SK-N-SH treated with all-trans-retinoic acid at 6 μM for 48 hours (cell line): ENCODE results near the gene PFDN2.

Experiments
- ATAC-seq: fragments of 200-7000 bp; cut with Tn5 transposase; 3 replicates; pipeline ENCODE4 v1.9.1; 2020; ENCODE audit warnings: mild to moderate bottlenecking, moderate library complexity
- ARNTL ChIP-seq: fragments of 450-650 bp; formaldehyde crosslinking; IDR thresholded peaks from 2 replicates; pipeline ENCODE4 v1.5.0; 2020; ENCODE audit warnings: low read depth, mild to moderate bottlenecking, moderate library complexity, borderline replicate concordance
- BACH2 ChIP-seq: fragments of 250-450 bp; sonication (Bioruptor Pico); IDR thresholded peaks from 2 replicates; pipeline ENCODE4 v1.9.0; 2021; ENCODE audit warnings: mild to moderate bottlenecking, borderline replicate concordance
- CSDC2 ChIP-seq: fragments of 250-450 bp; sonication (Bioruptor Pico); IDR thresholded peaks from 2 replicates; pipeline ENCODE4 v1.5.0; 2020; ENCODE audit warnings: mild to moderate bottlenecking, moderate library complexity
- ESRRG ChIP-seq: fragments of 250-450 bp; sonication (Bioruptor Pico); IDR thresholded peaks from 2 replicates; pipeline ENCODE4 v1.6.1; 2021; ENCODE audit warnings: mild to moderate bottlenecking
- GLIS3 ChIP-seq: fragments of 250-450 bp; sonication (Bioruptor Pico); IDR thresholded peaks from 2 replicates; pipeline ENCODE4 v1.5.0; 2020; ENCODE audit warnings: mild to moderate bottlenecking, moderate library complexity
- ISL1 ChIP-seq: fragments of 250-450 bp; sonication (Bioruptor Pico); IDR thresholded peaks from 2 replicates; pipeline ENCODE4 v2.1.2; 2022; ENCODE audit warnings: mild to moderate bottlenecking, moderate library complexity
- OSR1 ChIP-seq: fragments of 250-450 bp; sonication (Bioruptor Pico); IDR thresholded peaks from 2 replicates; pipeline ENCODE4 v1.8.0; 2022; ENCODE audit warnings: moderate library complexity, mild to moderate bottlenecking, inconsistent platforms
- PPARA ChIP-seq: fragments of 250-450 bp; sonication (Bioruptor Pico); IDR thresholded peaks from 2 replicates; pipeline ENCODE4 v1.5.0; 2020; ENCODE audit warnings: mild to moderate bottlenecking, borderline replicate concordance
- RARB ChIP-seq: fragments of 250-450 bp; sonication (Bioruptor Pico); IDR thresholded peaks from 2 replicates; pipeline ENCODE4 v1.8.0; 2021; ENCODE audit warnings: mild to moderate bottlenecking, moderate library complexity
- SNAI2 ChIP-seq: fragments of 250-450 bp; sonication (Bioruptor Pico); IDR thresholded peaks from 2 replicates; pipeline ENCODE4 v1.5.0; 2020; ENCODE audit warnings: mild to moderate bottlenecking, moderate library complexity
- TCF4 ChIP-seq: fragments of 250-450 bp; sonication (Bioruptor Pico); IDR thresholded peaks from 2 replicates; pipeline ENCODE4 v1.8.0; 2021; ENCODE audit warnings: mild to moderate bottlenecking, moderate library complexity, borderline replicate concordance
- TOX ChIP-seq: fragments of 250-450 bp; sonication (Bioruptor Pico); IDR thresholded peaks from 2 replicates; pipeline ENCODE4 v1.8.0; 2021; ENCODE audit warnings: mild to moderate bottlenecking, moderate library complexity, borderline replicate concordance
- TSHZ2 ChIP-seq: fragments of 250-450 bp; sonication (Bioruptor Pico); IDR thresholded peaks from 2 replicates; pipeline ENCODE4 v1.5.0; 2020; ENCODE audit warnings: mild to moderate bottlenecking, moderate library complexity
- ZC3H10 ChIP-seq: fragments of 250-450 bp; sonication (Bioruptor Pico); IDR thresholded peaks from 2 replicates; pipeline ENCODE4 v1.5.1; 2021; ENCODE audit warnings: mild to moderate bottlenecking, moderate library complexity
- ZFP3 ChIP-seq: fragments of 250-450 bp; sonication (Bioruptor Pico); IDR thresholded peaks from 2 replicates; pipeline ENCODE4 v1.5.0; 2020; ENCODE audit warnings: mild to moderate bottlenecking, moderate library complexity
- ZFP30 ChIP-seq: fragments of 450-650 bp; formaldehyde crosslinking; IDR thresholded peaks from 2 replicates; pipeline ENCODE4 v1.5.0; 2022; ENCODE audit warnings: mild to moderate bottlenecking, moderate library complexity
- ZNF565 ChIP-seq: fragments of 450-650 bp; formaldehyde crosslinking; conservative IDR thresholded peaks from 2 replicates; pipeline ENCODE4 v1.5.0; 2020; ENCODE audit warnings: low read depth, mild to moderate bottlenecking, moderate library complexity
- ZNF70 ChIP-seq: fragments of 450-650 bp; formaldehyde crosslinking; IDR thresholded peaks from 2 replicates; pipeline ENCODE4 v1.5.0; 2020; ENCODE audit warnings: mild to moderate bottlenecking, moderate library complexity
- ZNF8 ChIP-seq: fragments of 450-650 bp; formaldehyde crosslinking; IDR thresholded peaks from 2 replicates; pipeline ENCODE4 v1.5.0; 2020; ENCODE audit warnings: mild to moderate bottlenecking, moderate library complexity
- TF ChIP-seq, protein P1 (sequence below): fragments of 250-450 bp; sonication (Bioruptor Pico); IDR thresholded peaks from 2 replicates; pipeline ENCODE4 v1.5.1; 2020; ENCODE audit warnings: low read depth, mild to moderate bottlenecking, moderate library complexity
- TF ChIP-seq, protein P2 (sequence below): fragments of 250-450 bp; sonication (Bioruptor Pico); IDR thresholded peaks from 2 replicates; pipeline ENCODE4 v1.8.0; 2020; ENCODE audit warnings: mild to moderate bottlenecking, moderate library complexity, borderline replicate concordance

PFDN2 gene

GRCh38 chr1:161090617-161091016 lies 27.2 kb downstream of the PFDN2 start:
- no peak for ATAC-seq
- no peak for TF ChIP-seq PPARA
- TF ChIP-seq ZC3H10 (CRISPR knock-in tag) = no peak
- no peak for TF ChIP-seq BACH2
- TF ChIP-seq ESRRG = no peak
- no peak for TF ChIP-seq CSDC2 (CRISPR knock-in tag)
- TF ChIP-seq, all 23 proteins: peak for 0

GRCh38 chr1:161089938-161090337 lies 27.9 kb downstream of the PFDN2 start:
- no peak for TF ChIP-seq PPARA
- TF ChIP-seq OSR1 (CRISPR knock-in tag) = no peak
- no peak for TF ChIP-seq ZFP3 (CRISPR knock-in tag)
- TF ChIP-seq RARB (CRISPR knock-in tag) = no peak
- no peak for TF ChIP-seq ISL1 (CRISPR knock-in tag)
- TF ChIP-seq GLIS3 = no peak
- TF ChIP-seq BACH2 = no peak
- no peak for TF ChIP-seq ARNTL (CRISPR knock-in tag)
- no peak for TF ChIP-seq TOX (CRISPR knock-in tag)
- no peak for TF ChIP-seq ZNF8 (CRISPR knock-in tag)
- TF ChIP-seq TSHZ2 (CRISPR knock-in tag) = no peak
- TF ChIP-seq ZFP30 (CRISPR knock-in tag) = no peak
- no peak for TF ChIP-seq ZNF70 (CRISPR knock-in tag)
- TF ChIP-seq, protein P1, sequence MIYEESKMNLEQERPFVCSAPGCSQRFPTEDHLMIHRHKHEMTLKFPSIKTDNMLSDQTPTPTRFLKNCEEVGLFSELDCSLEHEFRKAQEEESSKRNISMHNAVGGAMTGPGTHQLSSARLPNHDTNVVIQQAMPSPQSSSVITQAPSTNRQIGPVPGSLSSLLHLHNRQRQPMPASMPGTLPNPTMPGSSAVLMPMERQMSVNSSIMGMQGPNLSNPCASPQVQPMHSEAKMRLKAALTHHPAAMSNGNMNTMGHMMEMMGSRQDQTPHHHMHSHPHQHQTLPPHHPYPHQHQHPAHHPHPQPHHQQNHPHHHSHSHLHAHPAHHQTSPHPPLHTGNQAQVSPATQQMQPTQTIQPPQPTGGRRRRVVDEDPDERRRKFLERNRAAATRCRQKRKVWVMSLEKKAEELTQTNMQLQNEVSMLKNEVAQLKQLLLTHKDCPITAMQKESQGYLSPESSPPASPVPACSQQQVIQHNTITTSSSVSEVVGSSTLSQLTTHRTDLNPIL (CRISPR knock-in tag) = no peak
- no peak for TF ChIP-seq SNAI2
- TF ChIP-seq CSDC2 (CRISPR knock-in tag) = no peak
- TF ChIP-seq, protein P2, sequence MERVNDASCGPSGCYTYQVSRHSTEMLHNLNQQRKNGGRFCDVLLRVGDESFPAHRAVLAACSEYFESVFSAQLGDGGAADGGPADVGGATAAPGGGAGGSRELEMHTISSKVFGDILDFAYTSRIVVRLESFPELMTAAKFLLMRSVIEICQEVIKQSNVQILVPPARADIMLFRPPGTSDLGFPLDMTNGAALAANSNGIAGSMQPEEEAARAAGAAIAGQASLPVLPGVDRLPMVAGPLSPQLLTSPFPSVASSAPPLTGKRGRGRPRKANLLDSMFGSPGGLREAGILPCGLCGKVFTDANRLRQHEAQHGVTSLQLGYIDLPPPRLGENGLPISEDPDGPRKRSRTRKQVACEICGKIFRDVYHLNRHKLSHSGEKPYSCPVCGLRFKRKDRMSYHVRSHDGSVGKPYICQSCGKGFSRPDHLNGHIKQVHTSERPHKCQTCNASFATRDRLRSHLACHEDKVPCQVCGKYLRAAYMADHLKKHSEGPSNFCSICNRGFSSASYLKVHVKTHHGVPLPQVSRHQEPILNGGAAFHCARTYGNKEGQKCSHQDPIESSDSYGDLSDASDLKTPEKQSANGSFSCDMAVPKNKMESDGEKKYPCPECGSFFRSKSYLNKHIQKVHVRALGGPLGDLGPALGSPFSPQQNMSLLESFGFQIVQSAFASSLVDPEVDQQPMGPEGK (CRISPR knock-in tag) = no peak
- no peak for TF ChIP-seq ZC3H10 (CRISPR knock-in tag)
- TF ChIP-seq ESRRG = no peak
- TF ChIP-seq TCF4 (CRISPR knock-in tag) = no peak

DNA sequence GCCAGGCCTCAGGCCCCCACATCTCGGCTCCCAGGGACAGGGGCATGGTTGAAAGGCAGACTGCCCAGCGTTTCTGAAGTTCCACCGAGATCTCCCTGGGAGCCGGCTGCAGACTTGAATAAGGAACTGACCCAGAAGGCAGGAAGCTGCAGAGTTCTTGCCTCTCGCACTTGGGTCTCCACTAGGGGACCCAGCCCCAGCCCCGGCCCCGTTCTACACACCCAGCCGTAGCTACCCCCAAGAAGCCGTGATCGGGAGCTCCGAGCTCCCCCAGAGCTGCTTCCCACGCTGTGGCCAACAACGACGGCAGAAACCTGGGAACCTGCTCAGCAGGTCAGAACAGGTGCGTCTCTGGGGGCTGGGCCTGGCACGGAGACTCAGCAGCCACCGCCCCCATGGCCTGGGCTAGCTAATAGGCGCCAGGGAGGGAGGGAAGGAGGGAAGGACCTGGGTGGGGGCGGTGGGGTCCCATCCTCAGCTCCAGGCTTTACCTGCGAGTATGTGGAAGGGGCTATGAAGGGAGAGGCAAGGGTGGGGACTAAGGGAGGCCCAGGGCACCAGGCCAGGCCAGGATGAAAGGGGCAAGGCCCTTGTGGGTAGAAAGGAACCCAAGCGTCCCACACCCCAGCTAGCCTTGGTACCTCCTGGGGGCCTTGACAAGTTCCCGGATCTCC lies 28.4 kb downstream of the PFDN2 start, which contains the start of gene NECTIN4:
TSS of gene NECTIN4 (minus strand) at position 308 of the 674 bp plus-strand sequence. CDS start at position 46, 262 bp downstream.
- TF ChIP-seq TCF4 (CRISPR knock-in tag) (no peak), SNAI2 (no peak), ZFP3 (CRISPR knock-in tag) (no peak), PPARA (no peak), OSR1 (CRISPR knock-in tag) (no peak), RARB (CRISPR knock-in tag) (no peak), ARNTL (CRISPR knock-in tag) (no peak), CSDC2 (CRISPR knock-in tag) (no peak), ZC3H10 (CRISPR knock-in tag) (no peak), ESRRG (no peak), BACH2 (no peak), TOX (CRISPR knock-in tag) (no peak), TSHZ2 (CRISPR knock-in tag) (no peak), ISL1 (CRISPR knock-in tag) (no peak), ZNF565 (no peak), GLIS3 (no peak), ZNF8 (CRISPR knock-in tag) (no peak), ZNF70 (CRISPR knock-in tag) (no peak)
- TF ChIP-seq, protein P1 (CRISPR knock-in tag) = no peak
- TF ChIP-seq, protein P2 (CRISPR knock-in tag) = no peak
- no peak for ATAC-seq

More at GRCh38 chr1:161089938-161090337, 27.9 kb downstream of the PFDN2 start:
- ATAC-seq = no peak
